Cardiac fibroblast (primary cell): ENCODE measurements around the gene MYMK.

Experiments used
- DNase-seq, 2 donors: peaks; one replicate each; pipeline versions ENCODE4 v3.0.0 to v3.0.0-alpha.2; 2010; ENCODE audit warnings: low read depth in 2 of 2
- H3K4me3 ChIP-seq, 2 donors: replicated peaks in 1 of 2; 1 replicate in 1 of 2; 2 replicates in 1 of 2; pipeline ENCODE4 v1.5.1; 2011; ENCODE audit warnings: low read depth in 2 of 2, low read length in 2 of 2, mild to moderate bottlenecking in 2 of 2, moderate library complexity in 1 of 2
- CTCF ChIP-seq: IDR thresholded peaks from one replicate; pipeline ENCODE4 v1.5.1; 2011; ENCODE audit warnings: low read depth, mild to moderate bottlenecking, low read length, inconsistent platforms

The MYMK gene

DNA sequence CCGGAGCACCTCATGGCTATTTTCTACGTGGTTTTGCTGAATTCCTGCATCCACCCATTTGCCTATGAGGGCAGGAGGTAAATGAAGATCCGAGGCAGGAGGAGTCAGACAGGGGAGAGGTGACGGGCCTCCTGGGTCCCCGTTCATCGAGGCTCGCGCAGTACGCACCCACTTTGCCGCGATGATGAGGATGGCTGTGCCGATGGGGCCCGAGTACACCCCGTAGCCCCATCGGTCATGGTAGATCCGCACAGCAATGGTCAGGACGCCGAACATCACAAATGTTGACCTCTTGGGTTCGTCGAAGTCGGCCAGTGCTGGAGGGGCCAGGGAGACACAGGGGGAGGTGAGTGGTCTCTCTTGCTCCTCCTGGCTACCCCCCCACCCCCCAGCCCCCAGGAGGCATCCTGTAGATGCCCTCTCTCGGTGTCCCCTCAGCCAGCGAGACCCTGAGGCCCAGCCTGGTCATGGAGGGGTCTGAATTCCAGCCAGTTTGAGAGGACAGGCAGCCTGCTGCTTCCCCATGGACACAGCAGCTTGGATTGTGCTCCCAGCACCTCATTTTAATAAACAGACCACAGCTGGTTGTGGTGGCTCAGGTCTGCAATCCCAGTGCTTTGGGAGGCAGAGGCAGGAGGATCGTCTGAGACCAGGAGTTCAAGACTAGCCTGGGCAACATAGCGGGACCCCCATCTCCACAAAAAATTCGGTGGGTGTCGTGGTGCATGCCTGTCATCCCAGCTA lies 5.9 kb downstream of the MYMK start:
- no peak for DNase-seq
- H3K4me3 ChIP-seq, result no peak overlapping the region
- no peak for TF ChIP-seq CTCF

DNA sequence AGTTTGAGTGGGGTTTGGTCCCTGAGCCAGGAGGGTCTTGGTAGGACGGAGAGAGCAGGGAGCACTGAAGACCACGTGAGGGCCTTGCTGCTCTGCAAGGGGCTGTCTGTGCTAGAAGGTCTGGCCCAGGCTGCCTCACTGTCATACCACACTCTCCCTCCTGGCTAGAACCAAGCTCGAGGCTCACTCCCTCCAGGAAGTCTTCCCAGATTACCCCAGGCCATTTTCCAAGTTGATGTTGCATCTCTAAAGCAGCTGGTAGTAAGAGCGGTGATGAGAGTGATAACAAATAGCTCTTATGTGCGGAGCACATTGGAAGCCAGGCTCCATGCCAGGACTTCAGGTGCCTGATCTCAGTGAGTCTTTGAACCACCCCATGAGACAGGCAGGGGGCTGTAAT lies 6.6 kb downstream of the MYMK start:
- no peak for DNase-seq
- H3K4me3 ChIP-seq, result no peak overlapping the region
- TF ChIP-seq CTCF, result no peak

- DNase-seq, result no peak
- H3K4me3 ChIP-seq, result no peak overlapping the region
- TF ChIP-seq CTCF, result no peak
Measured at GRCh38 chr9:133517711-133518110, 7.0 kb downstream of the MYMK start.

GRCh38 chr9:133516961-133517350 lies 7.8 kb downstream of the MYMK start:
- no peak overlapping the region for H3K4me3 ChIP-seq
- no peak for DNase-seq
- TF ChIP-seq CTCF, result no peak

DNA sequence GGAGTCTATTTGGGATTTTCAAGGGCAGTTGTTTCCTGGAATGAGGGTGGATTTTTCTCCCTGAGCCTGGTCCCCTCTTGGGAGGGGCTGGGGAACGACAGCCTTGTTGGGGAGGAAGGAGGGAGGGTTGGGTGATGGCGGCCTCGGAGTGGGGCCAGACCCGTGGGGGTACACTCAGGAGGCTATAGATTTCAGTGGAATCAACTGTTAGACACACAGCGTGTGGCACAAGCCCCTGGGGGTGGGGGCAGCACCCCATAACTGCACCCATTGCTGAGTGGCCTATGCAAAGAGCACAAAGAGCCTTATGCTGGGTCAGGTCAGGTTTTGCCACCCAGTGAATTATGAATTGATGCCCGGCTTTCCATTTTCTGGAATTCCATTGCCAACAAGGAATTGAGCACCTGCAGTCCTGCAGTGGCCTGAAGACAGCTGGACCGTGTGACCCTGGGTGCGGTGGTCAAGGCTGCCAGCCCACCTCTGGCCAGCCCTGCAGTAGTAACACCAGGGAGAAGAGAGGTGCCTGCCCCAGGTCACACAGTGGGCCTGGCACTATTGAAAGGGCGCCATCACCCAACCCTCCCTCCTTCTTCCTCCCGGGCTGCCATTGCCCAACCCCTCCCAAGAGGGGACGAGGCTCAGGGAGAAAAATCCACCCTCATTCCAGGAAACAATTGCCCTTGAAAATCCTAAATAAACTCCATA lies 8.4 kb downstream of the MYMK start:
- no peak overlapping the region for H3K4me3 ChIP-seq
- no peak for TF ChIP-seq CTCF
- DNase-seq, result no peak

DNA sequence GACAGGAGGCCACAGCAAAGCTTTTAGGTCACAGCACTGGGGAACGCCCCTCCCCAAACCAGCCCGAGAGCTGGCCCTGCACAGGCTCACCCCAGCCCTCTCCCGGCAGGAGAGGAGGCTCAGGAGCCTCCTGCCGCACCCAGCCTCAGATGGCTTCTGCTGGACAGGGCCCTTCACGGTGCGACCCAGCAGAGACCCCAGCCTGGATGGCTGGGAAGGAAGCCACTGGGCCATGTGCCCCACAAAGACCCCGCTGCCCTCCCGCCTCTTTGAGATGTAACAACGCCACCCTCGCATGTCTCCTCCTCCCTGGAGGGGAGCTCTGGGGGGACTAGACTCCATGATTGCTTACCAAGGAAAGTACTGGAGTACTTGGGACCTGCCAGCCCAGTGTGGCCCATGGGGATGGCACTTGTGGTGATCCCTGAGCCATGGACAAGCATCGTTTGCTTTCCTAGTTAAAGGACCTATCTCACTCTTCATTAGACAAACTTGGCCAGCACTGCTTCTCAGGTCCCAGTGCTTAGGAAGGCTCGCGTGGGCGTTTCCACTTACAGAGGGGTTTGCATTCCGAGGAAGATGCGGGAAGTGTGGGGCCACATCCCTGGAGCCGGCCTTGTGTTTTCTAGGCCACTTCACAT lies 9.0 kb downstream of the MYMK start:
- H3K4me3 ChIP-seq, result no peak overlapping the region
- TF ChIP-seq CTCF, result no peak
- DNase-seq, result no peak
